NT2/D1 (cell line): ENCODE data around the gene KRTAP5-11.

Experiments used
- SUZ12 ChIP-seq: IDR thresholded peaks from 2 replicates; pipeline ENCODE4 v1.6.1; 2011; ENCODE audit not compliant: insufficient read length, insufficient read depth; ENCODE audit errors: extremely low read depth
- YY1 ChIP-seq: IDR thresholded peaks from 2 replicates; pipeline ENCODE4 v1.6.1; 2011; ENCODE audit not compliant: insufficient read length, insufficient read depth
- ZNF274 ChIP-seq: IDR thresholded peaks from 2 replicates; pipeline ENCODE4 v1.6.1; 2011; ENCODE audit warnings: mild to moderate bottlenecking, low read depth, low read length

GRCh38 chr11:71564430-71564829 lies 18.2 kb downstream of the KRTAP5-11 start:
- no peak for TF ChIP-seq ZNF274
- no peak for TF ChIP-seq YY1
- no peak for TF ChIP-seq SUZ12
